Measurements from ENCODE around the gene RNASE8. TPM values are rescaled to one million over a fixed set of nuclear protein-coding genes. Genes with fewer than 3 reads are reported as not detected.

The RNASE8 gene
- total RNA-seq, 1 experiment from 2014 or later = not detected

- peaks cover 28% of the 10 kb centered on the region for H3K36me3 Mint-ChIP-seq (ENCODE audit: insufficient read depth, unreplicated experiment)
- no peak overlapping the region for H3K4me3 Mint-ChIP-seq (ENCODE audit: unreplicated experiment)
- H3K27me3 ChIP-seq (replicated peaks; ENCODE audit: control insufficient read depth, insufficient read depth, low read length) = no peaks in the 10 kb centered on the region
- H3K36me3 ChIP-seq (ENCODE audit: control insufficient read depth, insufficient read depth, low read length) = peaks cover 4% of the 10 kb centered on the region
- CTCF ChIA-PET = interaction anchor here (1.7 to 3.4 kb wide), 4 partner anchors 11 to 78 kb away, joined by 13 to 43 read pairs (median 16); partner anchors contain the start of gene ARHGEF40
- no peaks in the 10 kb centered on the region for H3K9me3 Mint-ChIP-seq (ENCODE audit: unreplicated experiment)
- no peak for TF ChIP-seq CTCF (IDR thresholded peaks at IDR 0.05; ENCODE audit: insufficient read depth in 1 of 2, low read depth in 1 of 2, low read length in 1 of 2, severe bottlenecking in 1 of 2, unreplicated experiment in 1 of 2)
- POLR2A ChIA-PET = no interaction called here
- no peak overlapping the region for H3K4me3 ChIP-seq (ENCODE audit: low read depth, low read length)
- BruUV-seq (replicated peaks) = no TSS peak
- H3K9me3 ChIP-seq = no peaks in the 10 kb centered on the region
- intact Hi-C loops (cut with micrococcal nuclease; ENCODE audit: unreplicated experiment) = no loop called here
- H3K4me1 Mint-ChIP-seq (ENCODE audit: low read depth, unreplicated experiment) = peaks cover 16% of the 10 kb centered on the region
- no peaks in the 10 kb centered on the region; the same call in 1 of the 2 replicates for H3K4me1 ChIP-seq
- H3K27ac Mint-ChIP-seq (ENCODE audit: unreplicated experiment) = no peak overlapping the region
- no peaks in the 10 kb centered on the region for H3K27me3 Mint-ChIP-seq (ENCODE audit: insufficient read depth, unreplicated experiment)
- DNase-seq = no peak
Observed at GRCh38 chr14:21093018-21093417, 35.4 kb downstream of the RNASE8 start.

GRCh38 chr14:21093769-21094681, 36.4 kb downstream of the RNASE8 start:
- intact Hi-C loops (cut with micrococcal nuclease; ENCODE audit: unreplicated experiment) = no loop called here
- Mint-ChIP-seq H3K27me3 (ENCODE audit: insufficient read depth, unreplicated experiment) (no peaks in the 10 kb centered on the region), H3K9me3 (ENCODE audit: unreplicated experiment) (no peaks in the 10 kb centered on the region), H3K4me3 (ENCODE audit: unreplicated experiment) (no peak overlapping the region), H3K27ac (ENCODE audit: unreplicated experiment) (no peak overlapping the region), H3K4me1 (ENCODE audit: low read depth, unreplicated experiment) (peaks cover 18% of the 10 kb centered on the region), H3K36me3 (ENCODE audit: insufficient read depth, unreplicated experiment) (peaks cover 30% of the 10 kb centered on the region)
- Histone ChIP-seq H3K4me1 (no peaks in the 10 kb centered on the region; the same call in 1 of the 2 replicates), H3K36me3 (ENCODE audit: control insufficient read depth, insufficient read depth, low read length) (peaks cover 4% of the 10 kb centered on the region), H3K9me3 (no peaks in the 10 kb centered on the region), H3K27me3 (replicated peaks; ENCODE audit: control insufficient read depth, insufficient read depth, low read length) (no peaks in the 10 kb centered on the region), H3K4me3 (ENCODE audit: low read depth, low read length) (no peak overlapping the region)
- POLR2A ChIA-PET = interaction anchor here (0.6 kb wide), 1 partner anchor 13 kb away, joined by 12 read pairs; no protein-coding TSS in a partner anchor
- peak in 1 of 2 experiments; percentile 1 for TF ChIP-seq CTCF (IDR thresholded peaks at IDR 0.05; ENCODE audit: insufficient read depth in 1 of 2, low read depth in 1 of 2, low read length in 1 of 2, severe bottlenecking in 1 of 2, unreplicated experiment in 1 of 2)
- no peak for DNase-seq
- CTCF ChIA-PET = interaction anchor here (0.6 to 3.4 kb wide), 6 partner anchors 8 to 465 kb away, joined by 3 to 43 read pairs (median 13); partner anchors contain the start of gene ARHGEF40
- BruUV-seq (replicated peaks) = no TSS peak

- ChIA-PET CTCF (interaction anchor here (2.3 to 3.1 kb wide), 2 partner anchors 25 to 27 kb away, joined by 19 to 23 read pairs; partner anchors contain the start of gene ARHGEF40), POLR2A (no interaction called here)
- no TSS peak for BruUV-seq (replicated peaks)
- Mint-ChIP-seq H3K27me3 (ENCODE audit: insufficient read depth, unreplicated experiment) (no peaks in the 10 kb centered on the region), H3K9me3 (ENCODE audit: unreplicated experiment) (no peaks in the 10 kb centered on the region), H3K27ac (ENCODE audit: unreplicated experiment) (no peak overlapping the region), H3K36me3 (ENCODE audit: insufficient read depth, unreplicated experiment) (peaks cover 25% of the 10 kb centered on the region), H3K4me1 (ENCODE audit: low read depth, unreplicated experiment) (peaks cover 28% of the 10 kb centered on the region), H3K4me3 (ENCODE audit: unreplicated experiment) (no peak overlapping the region)
- TF ChIP-seq CTCF (IDR thresholded peaks at IDR 0.05; ENCODE audit: insufficient read depth in 1 of 2, low read depth in 1 of 2, low read length in 1 of 2, severe bottlenecking in 1 of 2, unreplicated experiment in 1 of 2) = no peak
- no peaks in the 10 kb centered on the region for H3K27me3 ChIP-seq (replicated peaks; ENCODE audit: control insufficient read depth, insufficient read depth, low read length)
- intact Hi-C loops (cut with micrococcal nuclease; ENCODE audit: unreplicated experiment) = loop anchor here (1.0 kb wide), 1 partner anchor 9 kb away; no protein-coding TSS in a partner anchor
- DNase-seq = no peak
- peaks cover 2% of the 10 kb centered on the region for H3K36me3 ChIP-seq (ENCODE audit: control insufficient read depth, insufficient read depth, low read length)
- H3K9me3 ChIP-seq = no peaks in the 10 kb centered on the region
- H3K4me3 ChIP-seq (ENCODE audit: low read depth, low read length) = no peak overlapping the region
- H3K4me1 ChIP-seq = peaks cover 12% of the 10 kb centered on the region
Observed at GRCh38 chr14:21095430-21096205, 38.0 kb downstream of the RNASE8 start.

Data from Caco-2 (cell line).